Lower leg skin (tissue), 4 donors: ENCODE measurements around the gene ILK. TPM values are rescaled to one million over a fixed set of nuclear protein-coding genes. Genes with fewer than 3 reads are reported as not detected.

ENCODE experiments used
- DNase-seq, 2 donors: peaks; one replicate each; pipeline ENCODE4 v3.0.0-alpha.2; 2019; ENCODE audit warnings: low spot score in 2 of 2
- H3K4me3 ChIP-seq: fragments of 200-600 bp; sonication (generic); 2 replicates; pipeline ENCODE4 v1.5.1; 2017; ENCODE audit warnings: mild to moderate bottlenecking, low read depth; ENCODE audit not compliant: poor library complexity, severe bottlenecking
- POLR2A ChIP-seq, 2 donors: fragments of 450-650 bp; IDR thresholded peaks; one replicate each; pipeline ENCODE4 v1.6.1; 2016 to 2017; ENCODE audit warnings: antibody characterized with exemption in 2 of 2, mild to moderate bottlenecking in 1 of 2, moderate library complexity in 1 of 2
- intact Hi-C: fragments of 100-400 bp; cut with DNase I; formaldehyde crosslinking; loops from one replicate; pipeline ENCODE4 v1.15.0; 2023; ENCODE audit warnings: low total_unique reads
- total RNA-seq, 4 donors: library from RNA; depleted of rRNA; stranded (reverse); fragments of >200 nt; gene quantifications; one replicate each; pipeline ENCODE4 v1.1.0, GENCODE V29; 2016
- TF ChIP-seq, protein P1 (sequence below), 3 donors: fragments of 450-650 bp; IDR thresholded peaks; one replicate each; pipeline ENCODE4 v1.5.1; 2016; ENCODE audit warnings: antibody characterized with exemption in 3 of 3, mild to moderate bottlenecking in 3 of 3, moderate library complexity in 2 of 3

ILK gene
- total RNA-seq, 4 donors from 2014 or later = 68.1 to 91.0 (median 74.8) TPM

DNA sequence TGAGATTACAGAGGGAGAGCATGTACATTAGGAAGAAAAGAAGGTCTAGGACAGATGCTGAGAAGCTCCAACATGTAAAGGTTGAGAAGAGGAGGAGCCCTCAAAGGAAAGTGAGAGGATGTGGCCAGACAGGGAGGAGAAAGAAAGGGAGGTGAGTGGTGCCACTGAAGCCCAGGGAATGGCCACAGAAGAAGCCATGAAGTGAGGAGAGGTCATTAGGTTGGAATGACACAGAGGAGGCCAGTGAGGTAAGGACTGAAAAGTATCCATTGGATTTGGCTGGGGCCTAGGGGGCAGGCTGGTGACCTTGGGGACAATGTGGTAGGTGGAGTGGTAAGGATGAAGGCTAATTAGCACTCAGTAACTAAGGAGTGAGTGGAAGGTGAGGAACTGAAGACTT, 55.1 kb downstream of the ILK start:
- intact Hi-C loops = no loop called here
- TF ChIP-seq POLR2A (IDR thresholded peaks at IDR 0.05) = no peak
- TF ChIP-seq, protein P1, sequence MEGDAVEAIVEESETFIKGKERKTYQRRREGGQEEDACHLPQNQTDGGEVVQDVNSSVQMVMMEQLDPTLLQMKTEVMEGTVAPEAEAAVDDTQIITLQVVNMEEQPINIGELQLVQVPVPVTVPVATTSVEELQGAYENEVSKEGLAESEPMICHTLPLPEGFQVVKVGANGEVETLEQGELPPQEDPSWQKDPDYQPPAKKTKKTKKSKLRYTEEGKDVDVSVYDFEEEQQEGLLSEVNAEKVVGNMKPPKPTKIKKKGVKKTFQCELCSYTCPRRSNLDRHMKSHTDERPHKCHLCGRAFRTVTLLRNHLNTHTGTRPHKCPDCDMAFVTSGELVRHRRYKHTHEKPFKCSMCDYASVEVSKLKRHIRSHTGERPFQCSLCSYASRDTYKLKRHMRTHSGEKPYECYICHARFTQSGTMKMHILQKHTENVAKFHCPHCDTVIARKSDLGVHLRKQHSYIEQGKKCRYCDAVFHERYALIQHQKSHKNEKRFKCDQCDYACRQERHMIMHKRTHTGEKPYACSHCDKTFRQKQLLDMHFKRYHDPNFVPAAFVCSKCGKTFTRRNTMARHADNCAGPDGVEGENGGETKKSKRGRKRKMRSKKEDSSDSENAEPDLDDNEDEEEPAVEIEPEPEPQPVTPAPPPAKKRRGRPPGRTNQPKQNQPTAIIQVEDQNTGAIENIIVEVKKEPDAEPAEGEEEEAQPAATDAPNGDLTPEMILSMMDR (IDR thresholded peaks at IDR 0.05) = no peak
- no peak for DNase-seq
- H3K4me3 ChIP-seq = no peak overlapping the region

Other genes with a start within 250 kb of the ILK start
- 10 to 100 TPM; 49.2 to 91.6 (median 63.6) TPM for gene SMPD1, start 213.3 kb upstream of the ILK start, total RNA-seq
- gene APBB1, start 184.7 kb upstream of the ILK start, total RNA-seq = 10 to 100 TPM; 19.7 to 23.4 (median 20.2) TPM
- gene HPX, start 162.8 kb upstream of the ILK start, total RNA-seq = 1 to 10 TPM in 3 of 4 donors, under 1 TPM in 1; 0.42 to 1.2 (median 1.1) TPM
- 10 to 100 TPM; 19.2 to 24.1 (median 22.4) TPM for gene TRIM3, start 129.8 kb upstream of the ILK start, total RNA-seq
- gene ARFIP2, start 122.4 kb upstream of the ILK start, total RNA-seq = 10 to 100 TPM; 56.6 to 77.5 (median 63.9) TPM
- 10 to 100 TPM; 20.1 to 28.0 (median 21.9) TPM for gene TIMM10B, start 122.3 kb upstream of the ILK start, total RNA-seq
- 10 to 100 TPM in 2 of 4 donors, 1 to 10 TPM in 2; 5.9 to 13.6 (median 8.4) TPM for gene DNHD1, start 106.5 kb upstream of the ILK start, total RNA-seq
- gene RRP8, start 158 bp upstream of the ILK start, total RNA-seq = 10 to 100 TPM; 14.9 to 22.7 (median 18.0) TPM
- gene TAF10, start 8.4 kb downstream of the ILK start, total RNA-seq = 100 to 1,000 TPM in 1 of 4 donors, 10 to 100 TPM in 3; 41.1 to 105 (median 61.8) TPM
- gene TPP1, start 15.6 kb downstream of the ILK start, total RNA-seq = 10 to 100 TPM; 49.6 to 65.3 (median 57.9) TPM
- gene DCHS1, start 52.0 kb downstream of the ILK start, total RNA-seq = 1 to 10 TPM; 4.0 to 9.0 (median 5.4) TPM
- 100 to 1,000 TPM in 1 of 4 donors, 10 to 100 TPM in 3; 16.8 to 115 (median 30.5) TPM for gene MRPL17, start 79.6 kb downstream of the ILK start, total RNA-seq
- gene OR2AG2, start 168.2 kb downstream of the ILK start, total RNA-seq = not detected
- not detected for gene OR2AG1, start 179.2 kb downstream of the ILK start, total RNA-seq
- not detected for gene OR6A2, start 195.9 kb downstream of the ILK start, total RNA-seq
- gene OR10A5, start 241.9 kb downstream of the ILK start, total RNA-seq = not detected